Thymus (tissue), 11 donors: Measurements from ENCODE around the gene ERC2. TPM values are rescaled to one million over a fixed set of nuclear protein-coding genes. Genes with fewer than 3 reads are reported as not detected.

Source experiments
- DNase-seq, 9 donors: peaks; one replicate each; pipeline ENCODE4 v3.0.0-alpha.2; 2013; ENCODE audit warnings: low spot score in 9 of 9, low read depth in 6 of 9, missing footprints in 1 of 9
- H3K27ac ChIP-seq, 2 donors: one replicate each; pipeline ENCODE4 v1.5.1; 2013; ENCODE audit warnings: control low read depth in 1 of 2, low read depth in 1 of 2, low read length in 1 of 2, mild to moderate bottlenecking in 1 of 2, moderate library complexity in 1 of 2
- H3K27me3 ChIP-seq, 2 donors: one replicate each; pipeline ENCODE4 v1.5.1; 2013; ENCODE audit warnings: low read length in 1 of 2; ENCODE audit not compliant: control insufficient read depth in 2 of 2, insufficient read depth in 1 of 2
- H3K36me3 ChIP-seq, 2 donors: one replicate each; pipeline ENCODE4 v1.5.1; 2013; ENCODE audit warnings: low read length in 1 of 2, mild to moderate bottlenecking in 1 of 2, moderate library complexity in 1 of 2; ENCODE audit not compliant: control insufficient read depth in 2 of 2, insufficient read depth in 2 of 2
- H3K4me1 ChIP-seq, 2 donors: one replicate each; pipeline ENCODE4 v1.5.1; 2013; ENCODE audit warnings: low read length in 2 of 2; ENCODE audit not compliant: control insufficient read depth in 2 of 2, insufficient read depth in 2 of 2
- H3K4me3 ChIP-seq, 2 donors: one replicate each; pipeline ENCODE4 v1.5.1; 2013; ENCODE audit warnings: low read length in 2 of 2, control low read depth in 1 of 2, mild to moderate bottlenecking in 1 of 2
- H3K9me3 ChIP-seq, 2 donors: one replicate each; pipeline ENCODE4 v1.5.1; 2013; ENCODE audit warnings: low read length in 1 of 2, mild to moderate bottlenecking in 1 of 2; ENCODE audit not compliant: control insufficient read depth in 2 of 2, insufficient read depth in 1 of 2
- WGBS: extraction: QIAGEN DNeasy Blood & Tissue Kit; methylation state at CpG from one replicate; pipeline ENCODE4 v1.1.7; 2013; 5-methylcytosine and 5-hydroxymethylcytosine counted together
- polyA plus RNA-seq: library from polyadenylated mRNA; stranded (reverse); fragments of 200-250 nt; gene quantifications from one replicate; pipeline ENCODE4 v1.2.3, GENCODE V29; 2013
- total RNA-seq: library from RNA; stranded (reverse); fragments of 120-200 nt; gene quantifications from one replicate; pipeline ENCODE4 v1.2.4, GENCODE V29; 2013
- donor health status: healthy.

ERC2 gene
- total and polyA plus RNA-seq, 2 donors: 0.28 to 0.50 TPM

DNA sequence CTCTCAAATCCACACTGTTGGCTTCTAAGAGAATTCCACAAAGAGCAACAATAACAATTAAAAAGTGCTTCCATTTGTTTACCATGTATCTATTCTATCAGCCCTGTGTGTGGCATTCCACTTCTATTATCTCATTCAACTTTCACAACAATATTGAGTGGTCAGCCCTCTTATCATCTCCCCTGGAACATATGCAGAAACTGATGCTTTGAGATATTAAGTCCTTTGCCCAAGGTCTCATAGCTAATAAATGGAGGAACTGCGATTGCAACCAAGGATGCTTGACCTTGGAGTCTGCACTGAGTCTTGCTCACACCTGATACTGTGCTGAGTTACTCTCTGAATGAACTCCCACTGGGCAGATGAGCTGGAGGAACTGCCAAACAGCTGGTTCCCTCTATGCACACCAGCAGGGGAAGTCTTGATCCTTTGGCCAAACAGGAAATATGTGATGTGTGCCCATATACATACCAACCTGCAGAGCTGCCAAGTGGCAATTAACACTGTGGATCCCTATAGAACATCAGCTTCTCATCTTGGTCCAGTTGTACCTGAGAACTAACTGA lies 836.4 kb downstream of the ERC2 start:
- no peaks in the 10 kb centered on the region for H3K27me3 ChIP-seq
- WGBS: 96% methylated on average over 1 of the region's 1 CpG
- H3K27ac ChIP-seq: no peak overlapping the region

DNA sequence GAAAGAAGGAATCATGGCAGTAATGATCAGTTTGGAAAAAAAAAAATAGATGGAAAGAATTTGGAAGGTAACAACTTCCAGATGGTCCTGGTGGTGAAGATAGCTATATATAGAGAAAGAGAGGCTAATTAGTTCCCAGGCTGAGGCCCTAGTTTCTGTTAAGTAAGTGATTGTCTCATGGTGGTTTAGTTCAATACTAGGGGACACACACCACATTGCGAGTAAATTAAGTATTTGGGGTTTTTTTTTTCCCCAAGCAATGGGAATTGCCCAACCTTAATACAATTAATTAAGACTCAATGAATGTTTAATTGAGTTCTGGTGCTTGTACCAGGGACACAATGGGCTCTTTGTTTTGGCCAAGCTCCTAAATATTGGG lies 837.4 kb downstream of the ERC2 start:
- Histone ChIP-seq H3K4me3 (no peak overlapping the region), H3K4me1 (no peaks in the 10 kb centered on the region), H3K27ac (no peak overlapping the region), H3K36me3 (no peaks in the 10 kb centered on the region), H3K9me3 (no peaks in the 10 kb centered on the region), H3K27me3 (no peaks in the 10 kb centered on the region)
- DNase-seq: no peak
- WGBS: 96% methylated on average over 1 of the region's 1 CpG

More for the DNA sequence above, 836.4 kb downstream of the ERC2 start:
- DNase-seq: no peak
- no peaks in the 10 kb centered on the region for H3K4me1 ChIP-seq
- no peak overlapping the region for H3K4me3 ChIP-seq
- no peaks in the 10 kb centered on the region for H3K9me3 ChIP-seq
- H3K36me3 ChIP-seq: no peaks in the 10 kb centered on the region

DNA sequence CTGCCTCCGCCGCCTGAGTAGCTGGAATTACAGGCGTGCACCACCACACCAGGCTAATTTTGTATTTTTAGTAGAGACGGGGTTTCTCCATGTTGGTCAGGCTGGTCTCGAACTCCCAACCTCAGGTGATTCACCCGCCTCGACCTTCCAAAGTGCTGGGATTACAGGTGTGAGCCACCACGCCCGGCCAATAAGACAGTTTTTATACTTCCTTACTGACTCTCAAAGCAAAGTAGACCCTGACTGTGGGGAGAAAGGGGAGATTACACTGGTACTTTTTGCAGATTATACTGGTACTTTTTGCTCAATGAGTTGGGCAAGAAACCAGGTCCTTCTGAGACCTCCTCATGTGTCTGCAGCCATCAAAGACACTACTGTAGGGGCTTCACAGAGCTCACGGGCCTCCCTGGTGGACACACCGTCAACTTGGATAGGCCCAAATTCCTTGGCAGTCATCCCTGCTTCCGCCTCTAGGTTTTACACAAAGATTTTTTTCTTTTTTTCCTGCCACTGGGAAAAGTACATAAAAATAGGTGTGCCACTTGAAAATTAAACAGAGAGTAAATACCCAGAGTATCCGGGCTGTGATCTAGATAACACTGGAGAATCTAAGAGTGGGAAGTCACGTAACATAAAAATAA lies 837.9 kb downstream of the ERC2 start:
- no peaks in the 10 kb centered on the region for H3K4me1 ChIP-seq
- no peak for DNase-seq

DNA sequence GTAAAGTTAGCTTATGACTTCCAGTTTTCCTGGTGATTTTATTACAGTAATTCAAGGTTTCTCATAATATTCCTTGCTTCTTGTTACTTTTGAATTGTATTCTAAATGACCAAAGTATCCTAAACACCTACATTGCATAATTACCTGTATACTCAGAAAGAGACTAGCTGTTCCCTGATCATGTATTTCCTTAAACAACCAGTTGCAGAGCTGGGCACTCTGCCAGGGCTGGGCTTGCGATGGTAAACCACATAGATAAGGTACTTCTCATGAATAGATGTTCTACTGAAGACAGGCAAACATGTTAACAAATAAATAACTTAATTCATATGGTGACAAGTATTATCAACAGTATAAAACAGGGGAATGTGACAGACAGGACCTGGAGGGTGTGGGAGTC lies 838.8 kb downstream of the ERC2 start:
- 11% methylated on average over 1 of the region's 1 CpG for WGBS
- H3K27ac ChIP-seq: no peak overlapping the region
- DNase-seq: no peak
- H3K27me3 ChIP-seq: no peaks in the 10 kb centered on the region
- H3K9me3 ChIP-seq: peaks cover 0 to under 1% of the 10 kb centered on the region in 2 donors
- no peaks in the 10 kb centered on the region for H3K36me3 ChIP-seq
- H3K4me3 ChIP-seq: no peak overlapping the region
- no peaks in the 10 kb centered on the region for H3K4me1 ChIP-seq

More for the DNA sequence above, 837.9 kb downstream of the ERC2 start:
- no peaks in the 10 kb centered on the region for H3K27me3 ChIP-seq
- no peaks in the 10 kb centered on the region for H3K36me3 ChIP-seq
- WGBS: 96% methylated on average over 14 of the region's 14 CpGs
- no peak overlapping the region for H3K27ac ChIP-seq
- H3K4me3 ChIP-seq: no peak overlapping the region
- H3K9me3 ChIP-seq: no peaks in the 10 kb centered on the region

- H3K4me1 ChIP-seq: no peaks in the 10 kb centered on the region
- no peaks in the 10 kb centered on the region for H3K27me3 ChIP-seq
- WGBS: 89% methylated on average over 2 of the region's 2 CpGs
- no peaks in the 10 kb centered on the region for H3K36me3 ChIP-seq
- H3K4me3 ChIP-seq: no peak overlapping the region
- H3K27ac ChIP-seq: no peak overlapping the region
- H3K9me3 ChIP-seq: peaks cover 0 to 4% of the 10 kb centered on the region in 2 donors
- DNase-seq: no peak
Observed at GRCh38 chr3:55626279-55626665, 842.0 kb downstream of the ERC2 start.

DNA sequence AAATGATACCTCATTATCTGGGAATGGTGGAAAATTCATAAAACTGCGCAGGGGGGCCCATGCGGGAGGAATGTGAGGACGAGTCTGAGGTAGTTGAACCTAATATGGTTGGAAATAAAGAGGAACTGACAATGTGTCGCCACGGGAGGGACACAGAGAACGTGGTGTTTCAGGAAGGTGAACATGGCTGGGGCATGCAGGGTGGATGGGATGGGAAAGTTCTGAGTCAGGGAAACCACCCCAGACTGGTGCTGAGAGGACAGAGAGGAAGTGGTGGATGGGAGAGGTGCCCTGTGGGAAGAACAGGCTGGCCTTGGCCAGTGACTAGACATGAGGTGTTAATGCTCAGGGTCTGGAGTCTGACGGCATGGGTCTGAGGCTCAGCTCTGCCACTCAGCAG lies 844.0 kb downstream of the ERC2 start:
- H3K4me1 ChIP-seq: peaks cover 0 to 4% of the 10 kb centered on the region in 2 donors
- peaks cover 0 to 4% of the 10 kb centered on the region in 2 donors for H3K9me3 ChIP-seq
- WGBS: 94% methylated on average over 7 of the region's 7 CpGs
- no peaks in the 10 kb centered on the region for H3K27me3 ChIP-seq
- H3K4me3 ChIP-seq: no peak overlapping the region
- DNase-seq: no peak
- H3K27ac ChIP-seq: no peak overlapping the region
- H3K36me3 ChIP-seq: no peaks in the 10 kb centered on the region

GRCh38 chr3:55623786-55624185 lies 844.5 kb downstream of the ERC2 start:
- H3K27ac ChIP-seq: no peak overlapping the region
- H3K27me3 ChIP-seq: no peaks in the 10 kb centered on the region
- peaks cover 0 to 4% of the 10 kb centered on the region in 2 donors for H3K4me1 ChIP-seq
- WGBS: 93% methylated on average over 2 of the region's 2 CpGs
- no peaks in the 10 kb centered on the region for H3K36me3 ChIP-seq
- DNase-seq: no peak
- peaks cover 0 to 4% of the 10 kb centered on the region in 2 donors for H3K9me3 ChIP-seq
- no peak overlapping the region for H3K4me3 ChIP-seq

DNA sequence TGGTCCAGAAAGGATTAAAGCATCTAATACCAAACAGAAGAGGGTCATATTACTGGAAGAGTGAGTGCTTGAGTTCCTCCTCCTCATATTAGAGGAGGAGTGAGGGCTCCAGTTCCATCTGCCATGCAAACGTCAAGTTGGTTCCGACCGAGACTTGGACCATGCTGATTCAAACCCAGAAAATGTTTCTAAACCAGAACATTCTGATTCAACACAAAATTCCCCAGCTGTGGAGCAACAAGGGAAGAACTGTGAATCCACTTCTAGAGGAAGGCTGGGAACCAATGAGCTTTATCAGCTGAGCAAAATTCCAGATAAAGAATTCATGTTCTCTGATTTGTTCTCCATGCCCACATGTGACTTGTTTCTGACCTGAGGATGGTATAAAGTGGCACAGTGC lies 845.5 kb downstream of the ERC2 start:
- no peak overlapping the region for H3K27ac ChIP-seq
- DNase-seq: no peak
- H3K27me3 ChIP-seq: no peaks in the 10 kb centered on the region
- no peaks in the 10 kb centered on the region for H3K36me3 ChIP-seq
- peaks cover 0 to 4% of the 10 kb centered on the region in 2 donors for H3K4me1 ChIP-seq
- no peak overlapping the region for H3K4me3 ChIP-seq
- H3K9me3 ChIP-seq: peaks cover 0 to 4% of the 10 kb centered on the region in 2 donors
- WGBS: 92% methylated on average over 3 of the region's 3 CpGs

DNA sequence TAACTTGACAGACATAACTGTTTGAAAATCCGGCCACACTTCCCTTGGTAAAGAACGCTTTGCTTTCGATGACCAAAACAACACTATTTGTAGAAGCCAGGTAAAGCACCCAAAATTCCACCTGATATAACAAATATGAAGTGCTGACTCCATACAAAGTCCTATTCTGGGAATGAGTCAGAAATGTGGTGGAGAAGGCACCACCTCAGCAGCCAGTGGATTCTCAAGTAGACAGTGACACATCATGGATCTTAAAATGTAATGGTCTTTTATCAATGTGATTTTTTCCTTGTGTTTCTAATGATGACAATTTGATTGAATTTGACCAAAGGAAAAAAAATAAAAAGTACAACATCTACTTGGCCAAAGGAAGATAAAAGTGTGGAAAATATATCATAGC lies 846.2 kb downstream of the ERC2 start:
- peaks cover 0 to 4% of the 10 kb centered on the region in 2 donors for H3K9me3 ChIP-seq
- DNase-seq: no peak
- 97% methylated on average over 3 of the region's 3 CpGs for WGBS

More for the DNA sequence above, 846.2 kb downstream of the ERC2 start:
- Histone ChIP-seq H3K4me3 (no peak overlapping the region), H3K4me1 (peaks cover 0 to 4% of the 10 kb centered on the region in 2 donors), H3K36me3 (no peaks in the 10 kb centered on the region), H3K27me3 (no peaks in the 10 kb centered on the region), H3K27ac (no peak overlapping the region)
